ENCODE data around the gene LIPG.

The LIPG gene

DNA sequence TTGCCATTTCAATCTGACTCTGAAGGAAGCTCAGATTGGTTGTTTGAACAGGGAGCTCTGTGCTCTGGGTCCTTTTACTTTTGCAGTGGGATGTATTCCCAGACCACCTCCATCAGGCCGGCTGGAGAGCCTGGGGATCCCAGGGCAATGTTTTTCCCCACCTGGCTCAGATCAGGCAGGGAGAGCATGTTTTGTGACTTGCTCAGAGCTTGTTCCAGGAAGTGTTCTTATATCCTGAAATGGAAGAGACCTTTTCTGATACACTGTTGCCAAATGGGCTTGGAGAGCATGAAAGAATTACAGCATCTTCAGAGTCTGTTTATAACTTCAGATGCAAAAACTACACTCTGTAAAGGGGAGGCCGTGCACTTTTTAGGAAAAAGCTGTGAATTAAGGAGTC, 56.0 kb downstream of the LIPG start:
- no peak overlapping the region for H3K4me3 ChIP-seq (ENCODE audit: low read length, poor library complexity, severe bottlenecking)
- H3F3A ChIP-seq (ENCODE audit: low read depth) = no peaks in the 10 kb centered on the region
- no peaks in the 10 kb centered on the region for H3K79me2 ChIP-seq (ENCODE audit: insufficient read depth, low read length)
- H2AFZ ChIP-seq (ENCODE audit: low read length) = no peak overlapping the region
- H3K4me2 ChIP-seq (ENCODE audit: low read depth, low read length, poor library complexity, severe bottlenecking) = no peak overlapping the region
- H3K9ac ChIP-seq (ENCODE audit: low read depth, low read length, poor library complexity, severe bottlenecking) = no peak overlapping the region
- H3K36me3 ChIP-seq (ENCODE audit: insufficient read depth, low read length) = no peaks in the 10 kb centered on the region
- H3K27me3 ChIP-seq (ENCODE audit: insufficient read depth, low read length, poor library complexity, severe bottlenecking) = no peaks in the 10 kb centered on the region
- no peak for TF ChIP-seq EZH2phosphoT487 (IDR thresholded peaks at IDR 0.05; ENCODE audit: borderline replicate concordance)
- TF ChIP-seq, protein P1, sequence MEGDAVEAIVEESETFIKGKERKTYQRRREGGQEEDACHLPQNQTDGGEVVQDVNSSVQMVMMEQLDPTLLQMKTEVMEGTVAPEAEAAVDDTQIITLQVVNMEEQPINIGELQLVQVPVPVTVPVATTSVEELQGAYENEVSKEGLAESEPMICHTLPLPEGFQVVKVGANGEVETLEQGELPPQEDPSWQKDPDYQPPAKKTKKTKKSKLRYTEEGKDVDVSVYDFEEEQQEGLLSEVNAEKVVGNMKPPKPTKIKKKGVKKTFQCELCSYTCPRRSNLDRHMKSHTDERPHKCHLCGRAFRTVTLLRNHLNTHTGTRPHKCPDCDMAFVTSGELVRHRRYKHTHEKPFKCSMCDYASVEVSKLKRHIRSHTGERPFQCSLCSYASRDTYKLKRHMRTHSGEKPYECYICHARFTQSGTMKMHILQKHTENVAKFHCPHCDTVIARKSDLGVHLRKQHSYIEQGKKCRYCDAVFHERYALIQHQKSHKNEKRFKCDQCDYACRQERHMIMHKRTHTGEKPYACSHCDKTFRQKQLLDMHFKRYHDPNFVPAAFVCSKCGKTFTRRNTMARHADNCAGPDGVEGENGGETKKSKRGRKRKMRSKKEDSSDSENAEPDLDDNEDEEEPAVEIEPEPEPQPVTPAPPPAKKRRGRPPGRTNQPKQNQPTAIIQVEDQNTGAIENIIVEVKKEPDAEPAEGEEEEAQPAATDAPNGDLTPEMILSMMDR (conservative IDR thresholded peaks at IDR 0.05; ENCODE audit: low read length) = no peak
- H3K9me2 ChIP-seq (replicated peaks; ENCODE audit: low read depth, low read length) = no peaks in the 10 kb centered on the region
- no peaks in the 10 kb centered on the region for H4K20me1 ChIP-seq (ENCODE audit: insufficient read depth, low read length, poor library complexity, severe bottlenecking)
- no peaks in the 10 kb centered on the region for H3K9me3 ChIP-seq (ENCODE audit: insufficient read depth, low read depth, low read length)
- peaks cover 11% of the 10 kb centered on the region for H3K4me1 ChIP-seq (ENCODE audit: insufficient read depth, low read length, poor library complexity, severe bottlenecking)

DNA sequence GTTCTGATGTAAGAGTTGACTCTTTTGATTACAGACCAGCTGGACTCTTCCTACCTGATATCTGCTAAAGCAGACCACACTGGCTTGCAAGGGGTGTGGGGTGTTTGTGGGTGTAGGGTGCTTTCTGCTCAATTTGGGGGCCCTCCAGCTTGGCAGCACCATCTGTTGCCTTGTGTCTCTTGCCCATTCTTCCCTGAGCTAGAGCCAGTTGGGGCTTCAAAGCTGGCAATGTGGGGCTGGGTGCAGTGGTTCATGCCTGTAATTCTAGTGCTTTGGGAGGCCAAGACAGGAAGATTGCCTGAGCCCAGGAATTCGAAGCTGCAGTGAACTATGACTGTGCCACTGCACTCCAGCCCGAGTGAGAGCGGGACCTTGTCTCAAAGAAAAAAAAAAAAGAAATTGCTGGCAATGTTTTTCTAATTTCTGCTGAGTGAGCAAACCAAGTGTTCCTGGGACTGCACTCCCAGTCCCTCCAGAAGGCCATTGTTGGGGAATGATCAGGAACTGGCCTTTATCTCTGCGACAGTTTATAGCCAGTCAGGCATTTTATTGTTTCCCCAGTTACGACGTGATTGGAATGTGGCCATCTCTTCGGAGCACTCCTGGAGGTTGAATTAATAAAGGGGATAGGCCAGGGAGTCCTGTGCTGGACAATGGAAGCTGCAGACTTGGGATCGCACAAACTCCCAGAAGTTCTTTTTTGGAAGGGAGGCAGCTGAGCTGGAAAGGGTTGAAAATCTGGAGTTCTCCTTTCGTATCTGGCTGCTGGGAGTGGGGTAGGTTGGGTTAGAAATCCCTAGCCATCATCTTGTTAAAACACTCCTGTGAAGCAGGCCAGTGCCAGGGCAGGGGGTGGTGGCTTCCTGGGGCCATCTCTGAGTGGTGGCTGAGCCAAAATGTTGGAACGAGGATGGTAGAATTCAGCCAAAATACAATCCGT, 57.2 kb downstream of the LIPG start:
- H2AFZ ChIP-seq (ENCODE audit: low read length) = no peak overlapping the region
- H3K4me1 ChIP-seq (ENCODE audit: insufficient read depth, low read length, poor library complexity, severe bottlenecking) = peaks cover 11% of the 10 kb centered on the region
- no peaks in the 10 kb centered on the region for H3K36me3 ChIP-seq (ENCODE audit: insufficient read depth, low read length)
- no peaks in the 10 kb centered on the region for H4K20me1 ChIP-seq (ENCODE audit: insufficient read depth, low read length, poor library complexity, severe bottlenecking)
- no peaks in the 10 kb centered on the region for H3K9me3 ChIP-seq (ENCODE audit: insufficient read depth, low read depth, low read length)
- TF ChIP-seq EZH2phosphoT487 (IDR thresholded peaks at IDR 0.05; ENCODE audit: borderline replicate concordance) = no peak
- TF ChIP-seq, protein P1 (conservative IDR thresholded peaks at IDR 0.05; ENCODE audit: low read length) = no peak
- no peak overlapping the region for H3K4me2 ChIP-seq (ENCODE audit: low read depth, low read length, poor library complexity, severe bottlenecking)
- H3K79me2 ChIP-seq (ENCODE audit: insufficient read depth, low read length) = no peaks in the 10 kb centered on the region
- H3K9me2 ChIP-seq (replicated peaks; ENCODE audit: low read depth, low read length) = no peaks in the 10 kb centered on the region
- no peaks in the 10 kb centered on the region for H3K27me3 ChIP-seq (ENCODE audit: insufficient read depth, low read length, poor library complexity, severe bottlenecking)
- no peak overlapping the region for H3K4me3 ChIP-seq (ENCODE audit: low read length, poor library complexity, severe bottlenecking)
- H3K9ac ChIP-seq (ENCODE audit: low read depth, low read length, poor library complexity, severe bottlenecking) = no peak overlapping the region
- no peaks in the 10 kb centered on the region for H3F3A ChIP-seq (ENCODE audit: low read depth)

DNA sequence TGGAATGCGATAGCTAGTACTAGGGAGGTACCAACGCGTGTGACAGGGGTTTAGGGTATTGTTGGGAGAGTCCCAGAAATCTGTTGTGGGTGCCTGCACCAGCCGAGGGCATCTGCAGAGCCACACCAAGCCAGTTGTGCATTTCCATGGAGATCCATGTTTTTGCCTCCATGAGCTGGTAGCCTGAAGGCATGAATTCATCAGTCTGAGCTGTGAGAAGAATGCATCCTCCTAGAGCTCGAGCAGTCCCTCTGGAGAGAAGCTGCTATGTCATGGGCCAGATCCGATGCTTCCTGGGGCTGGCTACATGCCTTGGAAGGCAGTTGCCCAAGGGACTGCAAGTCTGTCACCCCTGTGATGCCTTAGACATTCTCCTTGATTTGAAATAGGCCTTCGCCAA, 57.9 kb downstream of the LIPG start:
- H3K27me3 ChIP-seq (ENCODE audit: insufficient read depth, low read length, poor library complexity, severe bottlenecking) = no peaks in the 10 kb centered on the region
- H3K9me3 ChIP-seq (ENCODE audit: insufficient read depth, low read depth, low read length) = no peaks in the 10 kb centered on the region
- H4K20me1 ChIP-seq (ENCODE audit: insufficient read depth, low read length, poor library complexity, severe bottlenecking) = no peaks in the 10 kb centered on the region
- H3F3A ChIP-seq (ENCODE audit: low read depth) = no peaks in the 10 kb centered on the region
- peaks cover 11% of the 10 kb centered on the region for H3K4me1 ChIP-seq (ENCODE audit: insufficient read depth, low read length, poor library complexity, severe bottlenecking)
- TF ChIP-seq, protein P1 (conservative IDR thresholded peaks at IDR 0.05; ENCODE audit: low read length) = no peak
- no peak for TF ChIP-seq EZH2phosphoT487 (IDR thresholded peaks at IDR 0.05; ENCODE audit: borderline replicate concordance)
- H3K36me3 ChIP-seq (ENCODE audit: insufficient read depth, low read length) = no peaks in the 10 kb centered on the region
- H3K4me3 ChIP-seq (ENCODE audit: low read length, poor library complexity, severe bottlenecking) = no peak overlapping the region
- H3K4me2 ChIP-seq (ENCODE audit: low read depth, low read length, poor library complexity, severe bottlenecking) = no peak overlapping the region
- no peaks in the 10 kb centered on the region for H3K9me2 ChIP-seq (replicated peaks; ENCODE audit: low read depth, low read length)
- no peak overlapping the region for H2AFZ ChIP-seq (ENCODE audit: low read length)
- H3K9ac ChIP-seq (ENCODE audit: low read depth, low read length, poor library complexity, severe bottlenecking) = no peak overlapping the region
- no peaks in the 10 kb centered on the region for H3K79me2 ChIP-seq (ENCODE audit: insufficient read depth, low read length)
